Lower leg skin (tissue), 4 donors: Measurements from ENCODE around the gene MEP1B. TPM values are rescaled to one million over a fixed set of nuclear protein-coding genes. Genes with fewer than 3 reads are reported as not detected.

Experiments
- DNase-seq, 2 donors: peaks; one replicate each; pipeline ENCODE4 v3.0.0-alpha.2; 2019; ENCODE audit warnings: low spot score in 2 of 2
- H3K4me3 ChIP-seq: fragments of 200-600 bp; sonication (generic); 2 replicates; pipeline ENCODE4 v1.5.1; 2017; ENCODE audit warnings: mild to moderate bottlenecking, low read depth; ENCODE audit not compliant: poor library complexity, severe bottlenecking
- POLR2A ChIP-seq, 2 donors: fragments of 450-650 bp; IDR thresholded peaks; one replicate each; pipeline ENCODE4 v1.6.1; 2016 to 2017; ENCODE audit warnings: antibody characterized with exemption in 2 of 2, mild to moderate bottlenecking in 1 of 2, moderate library complexity in 1 of 2
- WGBS, 2 donors: methylation state at CpG; one replicate each; pipeline ENCODE4 v1.1.5; 2018; 5-methylcytosine and 5-hydroxymethylcytosine counted together
- intact Hi-C: fragments of 100-400 bp; cut with DNase I; formaldehyde crosslinking; loops from one replicate; pipeline ENCODE4 v1.15.0; 2023; ENCODE audit warnings: low total_unique reads
- total RNA-seq, 4 donors: library from RNA; depleted of rRNA; stranded (reverse); fragments of >200 nt; gene quantifications; one replicate each; pipeline ENCODE4 v1.1.0, GENCODE V29; 2016
- TF ChIP-seq, protein P1 (sequence below), 3 donors: fragments of 450-650 bp; IDR thresholded peaks; one replicate each; pipeline ENCODE4 v1.5.1; 2016; ENCODE audit warnings: antibody characterized with exemption in 3 of 3, mild to moderate bottlenecking in 3 of 3, moderate library complexity in 2 of 3

MEP1B gene
- total RNA-seq, 4 donors from 2014 or later = not detected

DNA sequence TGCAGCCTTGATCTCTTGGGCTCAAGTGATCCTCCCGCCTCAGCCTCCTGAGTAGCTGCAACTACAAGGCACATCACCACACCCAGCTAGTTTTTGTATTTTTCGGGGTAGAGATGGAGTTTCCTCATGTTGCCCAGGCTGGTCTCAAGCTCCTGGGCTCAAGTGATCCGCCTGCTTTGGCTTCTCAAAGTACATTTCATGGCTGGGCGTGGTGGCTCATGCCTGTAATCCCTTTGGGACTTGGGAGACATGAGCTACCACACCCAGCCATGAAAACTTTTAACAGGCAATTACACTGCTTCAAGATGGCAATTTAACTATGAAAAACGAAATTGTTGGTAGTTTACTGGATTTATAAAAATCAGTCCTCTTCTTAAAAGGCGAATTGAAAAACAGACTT is 69.7 kb downstream of the MEP1B start:
- intact Hi-C loops = no loop called here
- TF ChIP-seq POLR2A (IDR thresholded peaks at IDR 0.05) = no peak
- TF ChIP-seq, protein P1, sequence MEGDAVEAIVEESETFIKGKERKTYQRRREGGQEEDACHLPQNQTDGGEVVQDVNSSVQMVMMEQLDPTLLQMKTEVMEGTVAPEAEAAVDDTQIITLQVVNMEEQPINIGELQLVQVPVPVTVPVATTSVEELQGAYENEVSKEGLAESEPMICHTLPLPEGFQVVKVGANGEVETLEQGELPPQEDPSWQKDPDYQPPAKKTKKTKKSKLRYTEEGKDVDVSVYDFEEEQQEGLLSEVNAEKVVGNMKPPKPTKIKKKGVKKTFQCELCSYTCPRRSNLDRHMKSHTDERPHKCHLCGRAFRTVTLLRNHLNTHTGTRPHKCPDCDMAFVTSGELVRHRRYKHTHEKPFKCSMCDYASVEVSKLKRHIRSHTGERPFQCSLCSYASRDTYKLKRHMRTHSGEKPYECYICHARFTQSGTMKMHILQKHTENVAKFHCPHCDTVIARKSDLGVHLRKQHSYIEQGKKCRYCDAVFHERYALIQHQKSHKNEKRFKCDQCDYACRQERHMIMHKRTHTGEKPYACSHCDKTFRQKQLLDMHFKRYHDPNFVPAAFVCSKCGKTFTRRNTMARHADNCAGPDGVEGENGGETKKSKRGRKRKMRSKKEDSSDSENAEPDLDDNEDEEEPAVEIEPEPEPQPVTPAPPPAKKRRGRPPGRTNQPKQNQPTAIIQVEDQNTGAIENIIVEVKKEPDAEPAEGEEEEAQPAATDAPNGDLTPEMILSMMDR (IDR thresholded peaks at IDR 0.05) = no peak
- H3K4me3 ChIP-seq = no peak overlapping the region
- DNase-seq = no peak
- WGBS, 2 donors = 68 to 73% methylated on average over 6 of the region's 6 CpGs

DNA sequence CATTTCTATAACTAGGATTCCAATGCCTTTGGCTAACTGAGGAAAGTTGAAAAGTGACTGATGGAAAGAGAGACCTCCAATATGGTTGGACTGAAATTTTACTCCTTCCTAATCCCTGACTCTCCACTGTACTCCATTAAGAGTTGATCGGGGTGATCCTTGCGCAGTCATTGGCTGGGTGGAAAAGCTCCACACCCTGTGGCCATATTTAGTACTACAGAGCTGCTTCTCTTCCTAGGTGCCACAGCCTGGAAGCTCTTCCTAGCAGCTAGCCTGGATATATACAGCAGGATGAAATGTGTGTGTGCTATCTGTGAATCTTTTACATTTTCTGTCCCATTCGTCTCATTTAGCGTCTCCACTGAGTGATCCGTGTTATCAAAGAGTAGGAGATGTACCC is 71.2 kb downstream of the MEP1B start:
- no peak overlapping the region for H3K4me3 ChIP-seq
- intact Hi-C loops = no loop called here
- no peak for DNase-seq
- TF ChIP-seq, protein P1 (IDR thresholded peaks at IDR 0.05) = no peak
- no peak for TF ChIP-seq POLR2A (IDR thresholded peaks at IDR 0.05)
- WGBS, 2 donors = 96% methylated on average over 5 of the region's 5 CpGs

DNA sequence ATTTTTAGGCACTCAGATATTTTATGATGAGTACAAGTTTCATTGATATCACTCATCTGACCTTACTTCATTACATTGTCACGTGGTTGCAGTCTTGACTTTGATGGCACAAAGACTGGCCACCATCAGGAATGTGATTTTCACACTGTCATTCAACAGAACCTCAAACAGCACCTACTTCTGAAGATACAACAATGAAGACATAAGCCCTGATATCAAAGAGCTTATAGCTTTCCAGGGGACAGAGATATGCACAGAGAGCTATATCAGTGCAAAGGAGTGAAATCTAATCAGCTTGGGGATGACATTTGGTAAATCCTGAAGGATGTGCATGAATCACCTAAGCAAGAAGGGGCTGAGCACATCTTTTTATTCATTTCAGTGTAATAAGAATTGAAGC is 72.3 kb downstream of the MEP1B start:
- no peak for DNase-seq
- TF ChIP-seq, protein P1 (IDR thresholded peaks at IDR 0.05) = no peak
- TF ChIP-seq POLR2A (IDR thresholded peaks at IDR 0.05) = no peak
- WGBS, 2 donors = 88 to 89% methylated on average over 1 of the region's 1 CpG
- intact Hi-C loops = no loop called here
- H3K4me3 ChIP-seq = no peak overlapping the region

DNA sequence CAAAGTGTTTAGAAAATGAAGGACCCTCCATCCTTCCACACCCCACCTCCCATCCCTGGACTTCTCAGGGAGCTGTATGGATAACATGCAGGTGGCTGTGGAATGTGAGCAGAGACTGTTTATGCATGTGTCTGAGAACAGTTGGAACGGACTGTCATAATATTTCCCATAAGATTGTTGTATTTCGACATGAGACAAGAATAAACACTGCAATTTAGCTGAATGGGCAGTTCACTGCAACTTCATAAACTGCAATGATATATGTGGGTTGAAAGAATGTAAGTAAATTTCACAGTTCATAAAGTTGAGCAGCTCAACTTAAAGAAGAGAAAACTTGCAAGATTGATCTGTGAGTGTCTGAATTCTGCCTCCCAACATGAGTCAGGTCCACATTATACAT is 74.6 kb downstream of the MEP1B start:
- DNase-seq = no peak
- H3K4me3 ChIP-seq = no peak overlapping the region
- TF ChIP-seq, protein P1 (IDR thresholded peaks at IDR 0.05) = no peak
- no peak for TF ChIP-seq POLR2A (IDR thresholded peaks at IDR 0.05)
- WGBS, 2 donors = 72 to 74% methylated on average over 2 of the region's 2 CpGs
- intact Hi-C loops = no loop called here

DNA sequence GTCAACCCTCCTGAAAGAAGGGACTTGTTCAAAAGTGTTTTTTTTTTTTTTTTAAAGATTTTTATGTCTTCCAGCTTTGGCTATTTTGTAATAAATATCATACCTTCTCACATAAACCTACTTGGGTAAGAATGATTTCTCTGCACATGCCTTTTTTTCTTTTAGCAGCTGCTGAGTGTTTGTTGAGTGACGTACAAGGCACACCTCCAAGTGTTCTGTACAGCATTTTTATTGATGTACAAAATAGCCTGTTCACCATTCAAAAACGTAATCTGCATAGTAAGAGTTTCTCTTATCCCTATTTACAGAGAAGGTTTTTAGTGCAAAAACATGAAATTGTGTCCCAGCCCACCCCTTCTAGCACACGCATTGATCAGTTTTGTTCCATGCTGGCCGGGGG is 77.6 kb downstream of the MEP1B start:
- WGBS, 2 donors = 91 to 94% methylated on average over 4 of the region's 4 CpGs
- intact Hi-C loops = no loop called here
- no peak for DNase-seq
- TF ChIP-seq, protein P1 (IDR thresholded peaks at IDR 0.05) = no peak
- no peak for TF ChIP-seq POLR2A (IDR thresholded peaks at IDR 0.05)
- H3K4me3 ChIP-seq = no peak overlapping the region

Other genes starting within 250 kb of the MEP1B start
- gene TRAPPC8, start 246.9 kb upstream of the MEP1B start, total RNA-seq = 10 to 100 TPM; 43.3 to 54.6 (median 50.5) TPM
- 10 to 100 TPM in 2 of 4 donors, 1 to 10 TPM in 2; 6.3 to 16.3 (median 9.2) TPM for gene RNF125, start 171.2 kb upstream of the MEP1B start, total RNA-seq
- gene RNF138, start 98.2 kb upstream of the MEP1B start, total RNA-seq = 10 to 100 TPM in 3 of 4 donors, 1 to 10 TPM in 1; 8.5 to 19.5 (median 14.9) TPM